Immature natural killer cell (primary cell): ENCODE data around the gene CCDC40. TPM values are rescaled to one million over a fixed set of nuclear protein-coding genes. Genes with fewer than 3 reads are reported as not detected.
"Not testable (repeated sequence)": the region's sequence is repeated elsewhere in the genome, so short reads cannot be mapped to it uniquely, and the experiment has no call there.

Experiments used
- DNase-seq, 3 donors: peaks; one replicate each; pipeline ENCODE4 v3.0.0; 2022; ENCODE audit warnings: mixed read lengths in 1 of 3
- H3K27ac Mint-ChIP-seq, 6 donors: one replicate each; pipeline ENCODE4 v1.8.0; 2020; ENCODE audit warnings: mixed read lengths in 6 of 6, mild to moderate bottlenecking in 5 of 6, inconsistent platforms in 4 of 6, moderate library complexity in 3 of 6
- H3K27me3 Mint-ChIP-seq, 3 donors: one replicate each; pipeline ENCODE4 v1.8.0; 2020 to 2021; ENCODE audit warnings: low read depth in 3 of 3, mild to moderate bottlenecking in 3 of 3, mixed read lengths in 3 of 3, moderate library complexity in 3 of 3, inconsistent platforms in 1 of 3
- H3K36me3 Mint-ChIP-seq, 3 donors: one replicate each; pipeline ENCODE4 v1.8.0; 2020; ENCODE audit warnings: mixed read lengths in 3 of 3, inconsistent platforms in 2 of 3, mild to moderate bottlenecking in 2 of 3
- H3K4me1 Mint-ChIP-seq, 2 donors: one replicate each; pipeline ENCODE4 v1.8.0; 2020; ENCODE audit warnings: inconsistent platforms in 2 of 2, mild to moderate bottlenecking in 2 of 2, mixed read lengths in 2 of 2, moderate library complexity in 1 of 2
- H3K4me3 Mint-ChIP-seq, 5 donors: one replicate each; pipeline ENCODE4 v1.8.0; 2020; ENCODE audit warnings: mild to moderate bottlenecking in 5 of 5, mixed read lengths in 5 of 5, inconsistent platforms in 3 of 5, moderate library complexity in 3 of 5
- H3K9me3 Mint-ChIP-seq, 6 donors: one replicate each; pipeline ENCODE4 v1.8.0; 2020; ENCODE audit warnings: mild to moderate bottlenecking in 6 of 6, mixed read lengths in 6 of 6, inconsistent platforms in 4 of 6, moderate library complexity in 3 of 6
- polyA plus RNA-seq, 3 donors: library from polyadenylated mRNA; unstranded; fragments of 300-500 nt; fragmentation: Illumina TruSeq; gene quantifications; one replicate each; pipeline ENCODE4 v1.2.3, GENCODE V29; 2021

CCDC40 gene
- polyA plus RNA-seq, 3 donors from 2014 or later = not detected

GRCh38 chr17:79993390-79994227 is 42.8 kb upstream of the CCDC40 start:
- H3K4me3 Mint-ChIP-seq = no peak overlapping the region
- peaks cover 11 to 25% (median 13%) of the 10 kb centered on the region in 3 donors for H3K27me3 Mint-ChIP-seq
- peak overlapping the region in 1 of 6 donors; percentile 36 for H3K27ac Mint-ChIP-seq
- DNase-seq = no peak
- H3K4me1 Mint-ChIP-seq = peaks cover 51 to 53% of the 10 kb centered on the region in 2 donors
- H3K36me3 Mint-ChIP-seq = no peaks in the 10 kb centered on the region
- no peaks in the 10 kb centered on the region for H3K9me3 Mint-ChIP-seq

GRCh38 chr17:79994228-79994569 is 42.2 kb upstream of the CCDC40 start:
- not testable (repeated sequence) for DNase-seq, H3K4me3 Mint-ChIP-seq, H3K36me3 Mint-ChIP-seq, H3K9me3 Mint-ChIP-seq
- Mint-ChIP-seq H3K4me1 (peaks cover 53 to 55% of the 10 kb centered on the region in 2 donors), H3K27ac (peak overlapping the region in 2 of 6 donors; percentile 16 to 94), H3K27me3 (peaks cover 11 to 25% (median 14%) of the 10 kb centered on the region in 3 donors)

- H3K4me1 Mint-ChIP-seq = peaks cover 53 to 56% of the 10 kb centered on the region in 2 donors
- no peak for DNase-seq
- H3K27ac Mint-ChIP-seq = peak overlapping the region in 3 of 6 donors; percentile 26 to 94 (median 64)
- no peaks in the 10 kb centered on the region for H3K36me3 Mint-ChIP-seq
- peak overlapping the region in 4 of 5 donors; percentile 10 to 42 (median 28) for H3K4me3 Mint-ChIP-seq
- peaks cover 11 to 25% (median 14%) of the 10 kb centered on the region in 3 donors for H3K27me3 Mint-ChIP-seq
- H3K9me3 Mint-ChIP-seq = no peaks in the 10 kb centered on the region
Measured at GRCh38 chr17:79994602-79995001, 41.8 kb upstream of the CCDC40 start.

- H3K27ac Mint-ChIP-seq = peak overlapping the region in 5 of 6 donors; percentile 94 to 99 (median 97)
- no peak for DNase-seq
- peak overlapping the region in 4 of 5 donors; percentile 26 to 85 (median 80) for H3K4me3 Mint-ChIP-seq
- H3K4me1 Mint-ChIP-seq = peaks cover 53 to 56% of the 10 kb centered on the region in 2 donors
- no peaks in the 10 kb centered on the region for H3K9me3 Mint-ChIP-seq
- no peaks in the 10 kb centered on the region for H3K36me3 Mint-ChIP-seq
- H3K27me3 Mint-ChIP-seq = peaks cover 9 to 25% (median 14%) of the 10 kb centered on the region in 3 donors
Measured at GRCh38 chr17:79995696-79996095, 40.7 kb upstream of the CCDC40 start.

GRCh38 chr17:79996291-79996690 is 40.2 kb upstream of the CCDC40 start:
- peaks cover 53% of the 10 kb centered on the region in 2 donors for H3K4me1 Mint-ChIP-seq
- DNase-seq = peak; percentile 31 to 51 (median 44)
- H3K27me3 Mint-ChIP-seq = peaks cover 9 to 25% (median 13%) of the 10 kb centered on the region in 3 donors
- H3K4me3 Mint-ChIP-seq = peak overlapping the region; percentile 72 to 85 (median 81)
- H3K27ac Mint-ChIP-seq = peak overlapping the region; percentile 93 to 99 (median 96)
- H3K36me3 Mint-ChIP-seq = no peaks in the 10 kb centered on the region
- H3K9me3 Mint-ChIP-seq = no peaks in the 10 kb centered on the region

- H3K27ac Mint-ChIP-seq = peak overlapping the region; percentile 93 to 99 (median 96)
- H3K9me3 Mint-ChIP-seq = no peaks in the 10 kb centered on the region
- H3K4me3 Mint-ChIP-seq = peak overlapping the region; percentile 72 to 85 (median 81)
- H3K36me3 Mint-ChIP-seq = no peaks in the 10 kb centered on the region
- peaks cover 9 to 25% (median 13%) of the 10 kb centered on the region in 3 donors for H3K27me3 Mint-ChIP-seq
- peak; percentile 88 to 89 (median 89) for DNase-seq
- peaks cover 52 to 53% of the 10 kb centered on the region in 2 donors for H3K4me1 Mint-ChIP-seq
Measured at GRCh38 chr17:79997011-79997660, 39.3 kb upstream of the CCDC40 start.

GRCh38 chr17:80000136-80000535 is 36.3 kb upstream of the CCDC40 start:
- Mint-ChIP-seq H3K36me3 (no peaks in the 10 kb centered on the region), H3K27ac (peak overlapping the region in 2 of 6 donors; percentile 39 to 60), H3K4me1 (peaks cover 36 to 37% of the 10 kb centered on the region in 2 donors), H3K4me3 (no peak overlapping the region), H3K27me3 (peaks cover 5 to 16% (median 6%) of the 10 kb centered on the region in 3 donors), H3K9me3 (no peaks in the 10 kb centered on the region)
- DNase-seq = no peak

GRCh38 chr17:80000981-80001775 is 35.3 kb upstream of the CCDC40 start:
- Mint-ChIP-seq H3K27ac (no peak overlapping the region), H3K9me3 (no peaks in the 10 kb centered on the region), H3K36me3 (no peaks in the 10 kb centered on the region), H3K27me3 (peaks cover 4 to 20% (median 6%) of the 10 kb centered on the region in 3 donors), H3K4me1 (peaks cover 27 to 31% of the 10 kb centered on the region in 2 donors), H3K4me3 (no peak overlapping the region)
- no peak for DNase-seq

- H3K4me3 Mint-ChIP-seq = no peak overlapping the region
- H3K4me1 Mint-ChIP-seq = peaks cover 17 to 21% of the 10 kb centered on the region in 2 donors
- H3K36me3 Mint-ChIP-seq = no peaks in the 10 kb centered on the region
- no peak overlapping the region for H3K27ac Mint-ChIP-seq
- no peak for DNase-seq
- H3K9me3 Mint-ChIP-seq = no peaks in the 10 kb centered on the region
- H3K27me3 Mint-ChIP-seq = peaks cover 2 to 14% (median 3%) of the 10 kb centered on the region in 3 donors
Measured at GRCh38 chr17:80002070-80002641, 34.3 kb upstream of the CCDC40 start.

- Mint-ChIP-seq H3K9me3 (no peaks in the 10 kb centered on the region), H3K27ac (no peak overlapping the region), H3K36me3 (no peaks in the 10 kb centered on the region), H3K27me3 (peaks cover 0 to 9% (median 2%) of the 10 kb centered on the region in 3 donors), H3K4me3 (no peak overlapping the region), H3K4me1 (peaks cover 10 to 14% of the 10 kb centered on the region in 2 donors)
- no peak for DNase-seq
Measured at GRCh38 chr17:80002690-80003490, 33.6 kb upstream of the CCDC40 start.

- peak overlapping the region in 2 of 6 donors; percentile 11 to 63 for H3K27ac Mint-ChIP-seq
- peaks cover 0 to 8% of the 10 kb centered on the region in 2 donors for H3K4me1 Mint-ChIP-seq
- no peak overlapping the region for H3K4me3 Mint-ChIP-seq
- DNase-seq = no peak
- H3K36me3 Mint-ChIP-seq = no peaks in the 10 kb centered on the region
- no peaks in the 10 kb centered on the region for H3K9me3 Mint-ChIP-seq
- peaks cover 0 to 6% (median 0%) of the 10 kb centered on the region in 3 donors for H3K27me3 Mint-ChIP-seq
Measured at GRCh38 chr17:80003969-80004368, 32.5 kb upstream of the CCDC40 start.
